Endodermal cell (in vitro differentiated cells): ENCODE measurements around the gene L3HYPDH. TPM values are rescaled to one million over a fixed set of nuclear protein-coding genes. Genes with fewer than 3 reads are reported as not detected.

Source experiments
- DNase-seq: peaks from one replicate; pipeline ENCODE4 v3.0.0-alpha.2; 2017
- H3K27ac ChIP-seq: 2 replicates; pipeline ENCODE4 v1.5.1; 2013; ENCODE audit warnings: mild to moderate bottlenecking, low read depth, low read length, moderate library complexity
- H3K27me3 ChIP-seq: 2 replicates; pipeline ENCODE4 v1.6.1; 2013; ENCODE audit warnings: mild to moderate bottlenecking, low read length, moderate library complexity; ENCODE audit not compliant: insufficient read depth, control insufficient read depth, poor library complexity, severe bottlenecking
- H3K36me3 ChIP-seq: 2 replicates; pipeline ENCODE4 v1.7.0; 2013; ENCODE audit warnings: mild to moderate bottlenecking, low read length, moderate library complexity; ENCODE audit not compliant: control insufficient read depth, insufficient read depth
- H3K4me1 ChIP-seq: one replicate; pipeline ENCODE4 v1.7.0; 2013; ENCODE audit warnings: low read length; ENCODE audit not compliant: control insufficient read depth, insufficient read depth
- H3K4me3 ChIP-seq: 2 replicates; pipeline ENCODE4 v1.5.1; 2013; ENCODE audit warnings: mild to moderate bottlenecking, low read length, moderate library complexity
- H3K9ac ChIP-seq: 2 replicates; pipeline ENCODE4 v1.6.1; 2013; ENCODE audit warnings: mild to moderate bottlenecking, low read length, moderate library complexity; ENCODE audit not compliant: poor library complexity, severe bottlenecking; ENCODE audit errors: extremely low read depth
- H3K9me3 ChIP-seq: 2 replicates; pipeline ENCODE4 v1.6.1; 2013; ENCODE audit warnings: mild to moderate bottlenecking, low read length, moderate library complexity; ENCODE audit not compliant: control insufficient read depth
- H3K27ac Mint-ChIP-seq: 2 replicates; pipeline ENCODE4 v1.8.0; 2020; ENCODE audit warnings: mixed read lengths
- H3K27me3 Mint-ChIP-seq: 2 replicates; pipeline ENCODE4 v1.8.0; 2021; ENCODE audit warnings: mild to moderate bottlenecking, mixed read lengths; ENCODE audit not compliant: insufficient read depth
- H3K36me3 Mint-ChIP-seq: 2 replicates; pipeline ENCODE4 v1.8.0; 2020; ENCODE audit warnings: low read depth, mixed read lengths
- H3K4me1 Mint-ChIP-seq: 2 replicates; pipeline ENCODE4 v1.8.0; 2020; ENCODE audit warnings: mixed read lengths
- H3K4me3 Mint-ChIP-seq: 2 replicates; pipeline ENCODE4 v1.8.0; 2020; ENCODE audit warnings: mild to moderate bottlenecking, moderate library complexity, mixed read lengths
- H3K9me3 Mint-ChIP-seq: 2 replicates; pipeline ENCODE4 v1.8.0; 2020; ENCODE audit warnings: mild to moderate bottlenecking, mixed read lengths
- WGBS, 2 experiments: methylation state at CpG; one replicate each; pipeline versions ENCODE4 v1.1.5 to v1.1.7; 2013; ENCODE audit warnings: missing lambda C conversion rate in 2 of 2, mixed read lengths in 1 of 2; ENCODE audit not compliant: insufficient coverage in 1 of 2, insufficient read length in 1 of 2; 5-methylcytosine and 5-hydroxymethylcytosine counted together
- total RNA-seq, 2 donors: library from RNA; stranded (reverse); fragmentation: NEBNext Ultra II Directional in 1 of 2; extraction: Animal tissue kit (Norgen Biotek cat#: 25700) in 1 of 2; gene quantifications; 2 replicates in 1 of 2; 3 replicates in 1 of 2; pipeline ENCODE4 v1.2.1, GENCODE V29; 2021
- TF ChIP-seq, protein P1 (sequence below): fragments of 200-600 bp; sonication (generic); conservative IDR thresholded peaks from 2 replicates; pipeline ENCODE4 v1.5.0; 2021; ENCODE audit warnings: antibody characterized with exemption, mild to moderate bottlenecking

Gene L3HYPDH
- total RNA-seq, 2 donors from 2014 or later, result 24.7 to 30.3 TPM

DNA sequence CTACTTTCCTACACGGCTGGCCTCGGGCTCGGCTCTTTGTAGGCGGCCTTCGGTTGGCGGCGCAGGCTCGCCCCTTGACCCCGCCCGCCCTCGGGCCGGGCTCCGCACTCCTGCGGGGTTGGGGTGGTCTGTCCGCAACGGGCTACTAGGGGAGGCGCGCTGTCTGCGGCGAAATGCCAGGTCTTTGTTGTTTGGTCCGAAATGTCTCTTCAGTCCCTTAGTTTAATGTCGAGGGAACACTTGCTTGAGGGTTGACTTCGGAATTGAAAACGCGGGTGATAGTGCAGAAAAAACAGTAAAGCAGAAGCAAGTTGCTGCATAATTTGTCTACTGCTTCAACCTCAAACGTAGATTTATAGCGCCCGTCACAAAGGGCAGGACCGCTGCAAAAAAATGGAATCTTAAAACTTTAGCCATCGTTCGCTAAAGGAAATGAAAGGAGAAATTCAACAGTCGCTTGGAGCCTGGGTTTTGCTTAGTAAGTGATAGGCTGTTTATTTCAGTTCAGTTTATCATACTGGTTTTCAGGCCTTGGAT, 499 bp upstream of the L3HYPDH start:
- peaks cover 25% of the 10 kb centered on the region for H3K36me3 ChIP-seq
- peak overlapping the region; percentile 78 for H3K4me3 Mint-ChIP-seq
- H3K27me3 ChIP-seq, result no peaks in the 10 kb centered on the region
- peak overlapping the region; percentile 95 for H3K27ac ChIP-seq
- peak overlapping the region; percentile 82 for H3K9ac ChIP-seq
- peak overlapping the region; percentile 99 for H3K4me3 ChIP-seq
- no peaks in the 10 kb centered on the region for H3K9me3 Mint-ChIP-seq
- peak overlapping the region; percentile 91 for H3K27ac Mint-ChIP-seq
- no peaks in the 10 kb centered on the region for H3K9me3 ChIP-seq
- WGBS, 2 experiments, result 0% methylated on average over 21 to 32 of the region's 32 CpGs
- peaks cover 9% of the 10 kb centered on the region for H3K4me1 ChIP-seq
- TF ChIP-seq, protein P1, sequence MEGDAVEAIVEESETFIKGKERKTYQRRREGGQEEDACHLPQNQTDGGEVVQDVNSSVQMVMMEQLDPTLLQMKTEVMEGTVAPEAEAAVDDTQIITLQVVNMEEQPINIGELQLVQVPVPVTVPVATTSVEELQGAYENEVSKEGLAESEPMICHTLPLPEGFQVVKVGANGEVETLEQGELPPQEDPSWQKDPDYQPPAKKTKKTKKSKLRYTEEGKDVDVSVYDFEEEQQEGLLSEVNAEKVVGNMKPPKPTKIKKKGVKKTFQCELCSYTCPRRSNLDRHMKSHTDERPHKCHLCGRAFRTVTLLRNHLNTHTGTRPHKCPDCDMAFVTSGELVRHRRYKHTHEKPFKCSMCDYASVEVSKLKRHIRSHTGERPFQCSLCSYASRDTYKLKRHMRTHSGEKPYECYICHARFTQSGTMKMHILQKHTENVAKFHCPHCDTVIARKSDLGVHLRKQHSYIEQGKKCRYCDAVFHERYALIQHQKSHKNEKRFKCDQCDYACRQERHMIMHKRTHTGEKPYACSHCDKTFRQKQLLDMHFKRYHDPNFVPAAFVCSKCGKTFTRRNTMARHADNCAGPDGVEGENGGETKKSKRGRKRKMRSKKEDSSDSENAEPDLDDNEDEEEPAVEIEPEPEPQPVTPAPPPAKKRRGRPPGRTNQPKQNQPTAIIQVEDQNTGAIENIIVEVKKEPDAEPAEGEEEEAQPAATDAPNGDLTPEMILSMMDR, result no peak
- DNase-seq, result no peak
- H3K27me3 Mint-ChIP-seq, result no peaks in the 10 kb centered on the region
- H3K36me3 Mint-ChIP-seq, result peaks cover 22% of the 10 kb centered on the region
- H3K4me1 Mint-ChIP-seq, result peaks cover 25% of the 10 kb centered on the region

DNA sequence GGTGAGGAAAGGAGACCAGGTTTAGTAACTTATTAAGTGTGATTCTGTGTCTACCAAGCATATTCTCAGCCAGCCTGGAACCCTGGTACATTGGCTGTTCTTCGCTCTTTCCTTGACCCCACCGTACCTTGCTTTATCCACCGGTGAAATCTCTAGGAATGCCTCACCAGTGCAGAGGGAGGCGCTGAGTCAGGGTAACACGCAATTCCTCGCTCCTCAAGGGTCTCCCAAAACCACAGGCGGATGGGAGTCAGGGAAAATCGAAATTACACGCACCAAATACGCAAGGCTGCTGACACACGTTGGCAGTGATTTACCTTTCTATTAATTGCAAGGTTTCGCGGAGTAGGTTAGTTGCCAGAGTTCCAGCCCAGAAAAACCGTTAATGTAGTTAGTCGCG, 845 bp downstream of the L3HYPDH start:
- Mint-ChIP-seq H3K36me3 (peaks cover 19% of the 10 kb centered on the region), H3K4me3 (peak overlapping the region; percentile 78), H3K27me3 (no peaks in the 10 kb centered on the region), H3K4me1 (peaks cover 25% of the 10 kb centered on the region), H3K27ac (peak overlapping the region; percentile 86), H3K9me3 (no peaks in the 10 kb centered on the region)
- 1 to 2% methylated on average over 6 to 16 of the region's 16 CpGs for WGBS, 2 experiments
- Histone ChIP-seq H3K9me3 (no peaks in the 10 kb centered on the region), H3K27ac (no peak overlapping the region), H3K9ac (peak overlapping the region; percentile 82), H3K27me3 (no peaks in the 10 kb centered on the region), H3K4me3 (peak overlapping the region; percentile 99), H3K4me1 (peaks cover 9% of the 10 kb centered on the region), H3K36me3 (peaks cover 15% of the 10 kb centered on the region)
- TF ChIP-seq, protein P1, result no peak
- DNase-seq, result no peak

DNA sequence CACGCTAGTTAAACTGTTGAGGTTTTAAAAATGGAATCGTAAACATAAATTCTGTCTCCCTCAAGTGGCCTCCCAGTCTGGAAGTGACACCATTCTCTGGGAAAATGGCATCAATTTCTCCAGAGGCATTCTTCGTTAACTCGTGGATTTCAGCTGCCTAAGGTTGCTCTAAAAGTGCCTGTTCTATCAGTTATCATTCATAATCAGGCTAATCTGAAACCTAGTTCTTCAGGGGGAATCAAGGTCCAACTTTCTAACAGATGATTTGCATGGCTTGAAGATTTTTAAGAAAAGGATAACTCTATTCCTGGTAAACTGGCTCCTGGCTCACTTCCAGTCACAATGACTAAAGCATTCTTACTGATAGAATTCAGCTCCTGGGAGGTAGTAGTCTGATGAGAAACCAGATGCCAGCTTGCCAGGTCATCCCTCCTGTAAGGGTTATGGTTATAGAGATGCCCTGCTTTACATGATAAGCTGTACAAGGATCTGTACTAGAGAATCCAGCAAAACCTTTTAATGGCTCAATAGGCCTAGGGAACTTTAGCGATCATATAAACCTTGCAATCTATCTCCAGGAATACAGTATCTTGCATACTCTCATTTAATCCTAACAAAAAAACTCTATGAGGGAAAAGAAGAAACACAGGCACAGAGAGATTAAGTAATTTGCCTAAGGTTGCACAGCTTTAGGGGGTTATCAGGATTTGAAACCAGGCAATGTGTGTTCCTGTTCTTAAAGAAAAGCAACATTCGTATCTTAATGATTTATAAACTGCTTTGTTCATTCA, 1.5 kb downstream of the L3HYPDH start:
- WGBS, 2 experiments, result 77 to 84% methylated on average over 5 to 6 of the region's 6 CpGs
- peaks cover 16% of the 10 kb centered on the region for H3K36me3 Mint-ChIP-seq
- Histone ChIP-seq H3K9ac (peak overlapping the region; percentile 82), H3K4me1 (peaks cover 9% of the 10 kb centered on the region), H3K27ac (no peak overlapping the region), H3K36me3 (peaks cover 11% of the 10 kb centered on the region), H3K27me3 (no peaks in the 10 kb centered on the region), H3K4me3 (peak overlapping the region; percentile 99), H3K9me3 (no peaks in the 10 kb centered on the region)
- H3K27me3 Mint-ChIP-seq, result no peaks in the 10 kb centered on the region
- TF ChIP-seq, protein P1, result no peak
- H3K9me3 Mint-ChIP-seq, result no peaks in the 10 kb centered on the region
- no peak for DNase-seq
- peak overlapping the region; percentile 78 for H3K4me3 Mint-ChIP-seq
- peaks cover 25% of the 10 kb centered on the region for H3K4me1 Mint-ChIP-seq
- H3K27ac Mint-ChIP-seq, result no peak overlapping the region
